Measurements from ENCODE around the gene MED12L.

- TF ChIP-seq REST (IDR thresholded peaks at IDR 0.05; ENCODE audit: insufficient read depth in 1 of 2, low read depth in 2 of 2, low read length in 2 of 2) (no peak), SIN3A (IDR thresholded peaks at IDR 0.05; ENCODE audit: borderline replicate concordance, insufficient read depth, low read length) (no peak)
These were observed 265.8 kb downstream of the MED12L start for GRCh38 chr3:151351219-151351618.
